ENCODE measurements around the gene ARHGDIG.
"Not testable (repeated sequence)": the region's sequence is repeated elsewhere in the genome, so short reads cannot be mapped to it uniquely, and the experiment has no call there.

ARHGDIG gene

DNA sequence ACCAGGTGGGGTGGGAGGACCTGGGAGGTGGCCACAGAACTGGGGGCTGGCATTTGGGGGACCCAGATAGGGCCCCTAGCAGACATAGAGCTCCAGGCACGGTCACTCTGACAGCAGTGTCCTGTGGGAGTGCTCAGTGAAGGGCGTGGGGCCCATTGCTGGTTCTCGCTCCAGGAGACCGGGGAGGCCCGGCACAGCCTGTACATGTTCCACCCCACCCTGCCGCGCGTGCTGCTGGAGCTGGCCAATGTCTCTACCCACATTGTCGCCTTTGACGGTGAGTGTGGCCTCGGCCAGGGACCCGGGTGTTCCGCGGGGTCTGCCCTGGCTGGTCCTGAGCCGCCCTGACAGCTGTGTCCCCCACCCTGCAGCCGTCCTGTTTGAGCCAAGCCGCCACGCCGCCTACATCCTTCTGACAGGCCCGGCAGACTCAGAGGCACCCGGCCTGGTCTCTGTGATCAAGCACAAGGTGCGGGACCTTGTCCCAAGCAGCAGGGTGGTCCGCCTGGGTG lies 15.9 kb upstream of the ARHGDIG start:
- no peak for DNase-seq

DNA sequence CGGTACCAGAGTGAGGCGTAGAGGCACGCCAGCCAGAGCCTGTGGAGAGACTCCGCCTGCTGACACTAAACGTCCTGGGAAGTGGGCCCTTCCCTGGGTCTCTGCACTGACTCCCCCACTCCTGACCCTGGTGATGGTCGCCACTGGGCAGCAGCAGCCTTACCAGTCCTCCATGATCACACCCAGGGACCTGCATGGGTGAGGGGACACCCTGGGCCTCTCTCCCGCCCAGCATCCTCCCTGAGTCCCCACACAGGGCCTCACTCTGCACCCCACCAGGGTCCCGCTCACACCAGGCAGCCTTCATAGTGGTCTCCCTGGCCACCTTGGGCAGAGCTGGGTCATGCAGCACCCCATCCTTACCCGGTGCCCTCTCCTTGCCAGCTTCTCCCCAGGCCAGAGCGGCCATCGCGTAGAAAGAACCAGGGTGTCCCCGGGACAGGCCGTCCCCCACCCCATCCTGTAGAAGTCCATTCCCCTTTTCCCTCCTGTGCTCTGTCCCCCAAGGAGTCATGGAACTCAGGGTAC lies 15.3 kb upstream of the ARHGDIG start:
- no peak for DNase-seq

DNA sequence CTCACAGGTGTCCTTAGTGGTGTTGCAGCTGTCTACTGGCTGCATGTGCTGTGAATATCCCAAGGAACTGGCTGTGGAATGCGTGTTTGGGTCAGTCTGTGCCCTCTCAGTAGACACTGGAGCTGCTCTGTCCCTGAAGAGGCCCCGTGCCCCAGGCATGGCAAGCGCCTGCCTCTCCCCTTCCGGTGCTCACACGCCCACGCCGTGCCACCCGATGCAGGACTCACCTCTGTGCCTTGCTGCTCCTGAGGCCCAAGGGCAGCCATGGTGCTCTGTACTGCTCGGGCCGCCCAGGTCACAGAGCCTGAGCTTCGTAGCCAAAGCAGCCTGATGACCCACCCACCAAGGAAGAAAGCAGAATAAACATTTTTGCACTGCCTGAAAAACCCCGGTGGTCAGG lies 14.7 kb upstream of the ARHGDIG start:
- no peak for DNase-seq

DNA sequence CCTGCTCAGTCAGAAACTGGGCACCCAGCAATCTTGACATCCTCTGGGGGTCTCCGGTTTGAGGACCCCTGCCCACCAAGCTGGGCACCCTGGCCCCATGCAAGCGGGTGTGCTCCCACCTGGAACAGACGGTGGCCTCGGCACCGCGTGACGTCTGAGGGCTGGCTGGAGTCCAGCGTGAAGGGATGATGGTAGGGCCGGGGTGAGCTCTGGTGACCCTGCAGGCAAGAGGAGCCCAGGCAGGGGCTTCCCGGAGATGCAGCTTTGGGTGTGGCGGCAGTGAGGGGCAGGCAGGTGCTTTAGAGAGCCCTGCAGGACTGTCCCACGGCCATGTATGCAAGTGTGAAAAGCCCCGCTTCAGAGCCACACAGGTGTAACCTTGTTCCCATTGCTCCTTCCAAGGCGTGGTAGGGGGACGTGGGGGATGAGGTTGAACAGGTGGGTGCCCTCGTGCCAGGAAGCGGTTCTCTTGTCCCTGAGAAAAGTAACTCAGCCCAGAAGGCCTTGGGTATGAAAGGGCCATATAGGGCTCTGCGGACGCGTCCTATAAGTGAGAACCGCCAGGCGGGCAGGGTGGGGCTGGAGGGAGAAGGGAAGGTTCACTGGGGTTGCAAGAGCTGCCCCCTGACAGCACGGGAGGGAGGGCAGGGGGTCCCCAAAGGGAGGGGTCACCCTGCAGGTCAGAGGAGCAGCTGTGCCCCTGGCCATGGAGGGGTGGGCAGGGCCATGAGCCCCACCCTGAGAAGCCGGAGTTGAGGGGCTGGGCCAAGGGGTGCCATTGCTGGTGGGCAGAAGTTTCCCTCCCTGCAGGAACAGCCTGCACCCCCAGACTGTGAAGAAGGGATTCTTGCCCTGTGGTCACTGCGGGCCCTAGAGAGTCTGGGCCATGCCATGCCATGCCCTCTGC lies 13.9 kb upstream of the ARHGDIG start:
- DNase-seq = no peak

DNA sequence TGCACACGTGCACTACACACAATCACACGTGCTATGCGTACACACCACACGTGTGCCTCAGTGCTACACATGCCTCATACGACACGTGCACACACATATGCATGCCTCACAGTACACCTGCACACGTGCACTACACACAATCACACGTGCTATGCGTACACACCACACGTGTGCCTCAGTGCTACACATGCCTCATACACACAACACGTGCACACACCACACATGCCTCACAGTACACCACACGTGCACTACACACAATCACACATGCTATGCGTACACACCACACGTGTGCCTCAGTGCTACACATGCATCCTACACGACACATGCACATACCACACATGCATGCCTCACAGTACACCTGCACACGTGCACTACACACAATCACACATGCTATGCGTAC lies 12.8 kb upstream of the ARHGDIG start:
- not testable (repeated sequence) for DNase-seq

DNA sequence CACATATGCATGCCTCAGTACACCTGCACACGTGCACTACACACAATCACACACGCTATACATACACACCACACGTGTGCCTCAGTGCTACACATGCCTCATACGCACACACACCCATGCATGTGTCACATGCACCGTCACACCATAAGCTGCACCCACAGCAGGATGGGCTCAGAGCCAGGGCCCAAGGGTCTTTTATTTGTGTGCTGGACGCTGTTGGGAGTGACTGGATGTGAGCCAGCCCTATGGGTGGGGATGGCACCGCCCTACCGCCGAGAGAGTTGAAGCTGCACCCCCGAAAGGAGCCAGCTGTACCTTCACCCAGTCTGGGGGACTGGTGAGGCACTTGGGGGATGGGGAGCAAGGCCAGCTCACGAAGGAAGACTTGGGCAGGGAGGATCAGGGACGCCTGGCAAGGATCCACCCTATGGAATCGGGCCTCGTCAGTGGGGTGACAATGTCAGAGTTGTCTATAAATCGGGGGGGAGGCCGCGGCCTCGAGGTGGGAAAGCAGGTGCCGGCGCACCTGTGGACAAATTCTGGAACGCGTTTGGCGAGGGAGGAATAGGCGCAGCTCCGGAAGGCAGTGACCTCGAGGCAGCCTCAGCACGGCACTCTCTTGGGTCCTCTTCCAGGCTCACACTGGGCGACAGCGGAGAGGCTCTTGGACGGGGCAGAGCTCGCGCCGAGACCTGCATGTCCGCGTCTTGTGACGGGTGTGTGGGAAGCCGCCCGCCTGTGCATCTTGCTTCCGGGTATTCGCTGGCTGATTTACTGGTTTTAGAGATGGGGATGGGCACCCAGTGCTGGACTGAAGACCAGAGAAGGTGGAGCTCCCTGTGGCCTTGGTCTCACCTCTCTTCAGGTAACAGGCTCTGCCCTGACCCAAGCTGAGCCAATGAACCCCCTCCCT lies 12.0 kb upstream of the ARHGDIG start:
- no peak for DNase-seq

DNA sequence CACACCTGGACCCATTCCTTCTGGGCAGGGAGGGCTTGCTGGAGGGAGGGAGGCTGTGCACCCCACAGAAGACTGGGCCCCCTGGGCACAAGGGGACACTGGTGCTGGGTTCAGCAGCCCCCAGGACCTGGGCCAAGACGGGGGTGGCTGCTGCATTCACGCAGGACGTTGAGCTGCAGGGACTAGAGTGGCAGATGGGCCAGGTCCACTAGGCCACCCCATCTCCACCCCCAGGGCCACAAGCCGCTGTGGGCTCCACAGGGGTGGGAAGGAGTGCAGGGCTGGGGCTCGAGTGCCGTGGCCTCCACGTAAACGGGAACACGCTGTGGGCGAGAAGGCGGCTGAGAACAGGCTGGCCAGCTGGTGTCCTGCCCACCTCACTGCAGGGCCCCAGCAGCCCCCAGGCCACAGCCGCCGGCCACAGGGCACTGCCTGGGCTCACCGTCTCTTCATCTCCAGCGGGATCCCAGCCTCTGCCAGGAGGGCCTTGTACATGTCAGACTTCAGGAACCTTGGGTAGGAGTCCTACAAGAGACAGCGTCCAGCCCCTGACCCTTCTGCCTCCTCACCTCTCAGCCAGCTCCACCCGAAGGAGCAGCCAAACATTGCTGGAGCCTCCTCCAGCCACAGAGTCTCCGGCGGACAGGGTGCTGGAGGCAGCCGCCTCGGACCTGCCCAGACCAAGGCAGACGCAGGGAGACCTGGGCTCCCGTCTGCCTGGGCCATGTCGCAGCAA lies 11.2 kb upstream of the ARHGDIG start:
- no peak for DNase-seq

DNA sequence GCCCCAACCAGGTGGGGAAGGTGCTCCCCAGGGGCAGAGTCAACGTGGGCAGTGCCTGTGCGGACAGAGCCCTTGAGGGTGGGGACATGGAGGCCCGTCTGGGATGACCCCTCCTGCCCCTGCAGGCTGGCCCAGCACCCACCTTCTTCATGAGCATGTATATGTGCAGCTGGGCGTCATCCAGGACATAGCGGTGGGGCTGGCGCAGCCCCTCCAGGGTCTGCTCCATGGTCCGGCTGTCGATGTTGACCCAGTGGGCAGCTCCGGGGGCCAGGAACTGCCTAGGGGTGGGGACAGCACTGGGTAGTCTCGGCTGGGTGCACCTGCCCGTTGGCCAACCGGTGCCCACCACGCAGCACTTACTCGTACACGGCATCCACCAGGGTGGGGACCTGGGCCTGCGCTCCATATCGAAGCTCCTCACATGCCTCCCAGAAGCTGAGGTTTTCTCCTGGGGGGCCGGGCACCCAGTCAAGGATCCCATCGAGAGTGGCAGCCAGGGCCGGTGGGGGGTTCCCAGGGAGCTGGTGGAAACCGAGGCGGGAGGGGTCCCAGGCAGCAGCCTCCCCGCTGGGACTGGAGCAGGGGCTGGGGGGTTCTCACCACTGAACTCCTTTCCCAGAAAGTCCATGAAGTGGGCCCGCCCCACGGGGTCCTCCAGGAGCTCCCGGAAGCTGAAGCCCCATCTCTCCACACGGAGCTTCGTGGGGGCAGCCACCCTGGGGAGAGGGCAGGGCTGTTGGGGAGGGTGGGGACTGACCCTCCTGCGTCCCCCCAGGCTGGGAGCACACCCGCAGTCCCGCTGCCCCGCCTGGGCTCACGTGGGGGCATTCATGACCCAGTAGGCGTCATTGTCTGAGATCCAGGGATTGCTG lies 9.8 kb upstream of the ARHGDIG start:
- DNase-seq = no peak

DNA sequence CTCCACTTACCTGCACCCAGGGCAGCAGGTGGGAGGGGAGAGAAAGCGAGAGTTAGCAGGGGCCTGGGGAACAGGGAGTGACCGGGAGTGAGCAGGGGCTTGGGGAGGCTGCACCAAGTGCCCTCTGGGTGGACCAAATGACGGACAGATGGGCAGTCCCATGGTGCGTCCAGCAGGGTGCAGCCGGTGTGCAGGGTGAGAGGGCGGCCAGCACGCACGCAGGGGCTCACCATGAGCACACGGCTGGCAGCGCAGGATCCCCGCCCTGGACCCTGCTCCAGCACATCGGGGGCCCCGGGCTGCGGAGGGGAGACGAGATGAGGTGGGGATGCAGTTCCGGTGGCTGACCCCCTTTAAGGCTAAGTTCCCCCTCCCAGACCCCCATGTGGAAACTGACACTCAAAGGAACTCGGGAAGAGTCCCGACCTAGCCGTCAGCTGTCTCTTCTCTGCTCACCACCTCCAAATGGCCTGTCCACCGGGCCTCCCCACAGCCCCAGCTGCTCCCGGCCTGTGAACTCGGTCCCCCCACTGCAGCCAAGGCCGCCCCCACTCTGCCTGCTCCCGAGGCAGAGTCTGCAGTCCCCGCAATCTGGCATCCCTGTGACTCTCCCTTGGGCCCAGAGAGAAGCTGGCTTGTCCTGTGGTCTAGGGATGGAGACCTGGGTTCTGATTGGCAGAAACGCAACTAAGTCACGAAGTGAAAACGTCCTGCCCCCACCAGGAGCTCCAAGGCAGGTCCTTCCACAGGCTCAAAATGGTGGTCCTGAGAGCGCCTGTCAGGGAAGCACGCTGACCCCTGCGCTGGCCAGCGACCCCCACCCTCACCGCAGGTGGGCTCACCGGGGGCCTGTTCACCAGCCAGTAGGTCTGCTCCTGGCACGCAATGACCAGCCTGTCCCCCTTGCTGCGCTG lies 7.5 kb upstream of the ARHGDIG start:
- no peak for DNase-seq

DNA sequence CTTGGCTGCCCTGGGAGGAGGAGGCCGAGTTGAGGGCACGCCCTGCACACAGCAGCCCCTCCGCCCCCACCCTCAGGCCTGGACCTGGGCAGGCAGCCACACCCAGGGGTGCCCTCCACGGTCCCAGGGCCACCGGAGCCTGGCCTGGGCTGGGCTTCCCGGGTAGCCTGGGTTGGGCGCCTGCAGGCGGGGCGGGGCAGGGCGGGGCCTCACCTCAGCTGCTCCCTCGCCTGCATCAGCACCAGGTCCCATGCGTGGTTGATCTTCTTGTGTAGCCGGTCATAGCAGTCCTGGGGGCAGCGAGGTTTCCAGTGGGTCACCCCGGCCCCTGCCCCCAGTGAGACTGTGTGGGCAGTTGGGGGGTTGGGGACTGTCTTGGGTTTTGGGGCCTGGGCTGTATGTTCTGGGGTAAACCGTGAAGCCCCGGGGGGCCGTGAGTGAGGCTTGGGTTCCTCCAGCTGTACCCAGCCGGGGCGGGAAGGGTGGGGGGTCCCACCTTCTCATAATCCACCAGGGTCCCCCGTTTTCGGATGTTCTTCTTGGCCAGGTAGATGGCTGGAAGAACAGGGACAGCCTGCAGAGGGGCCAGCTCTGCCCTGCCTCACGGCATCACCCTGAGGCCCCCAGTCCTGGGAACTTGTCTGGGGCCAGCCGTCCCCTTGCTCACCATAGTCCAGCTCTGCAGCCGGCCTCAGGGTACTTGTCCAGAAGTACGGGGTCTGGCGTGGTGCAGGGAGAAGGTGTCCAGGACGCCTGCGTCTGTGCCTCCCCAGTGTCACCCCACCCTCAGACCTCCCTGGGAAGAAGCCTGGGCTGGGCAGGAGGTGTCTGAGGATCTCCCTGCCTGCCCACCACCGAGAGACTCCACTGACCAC lies 6.6 kb upstream of the ARHGDIG start:
- no peak for DNase-seq

DNA sequence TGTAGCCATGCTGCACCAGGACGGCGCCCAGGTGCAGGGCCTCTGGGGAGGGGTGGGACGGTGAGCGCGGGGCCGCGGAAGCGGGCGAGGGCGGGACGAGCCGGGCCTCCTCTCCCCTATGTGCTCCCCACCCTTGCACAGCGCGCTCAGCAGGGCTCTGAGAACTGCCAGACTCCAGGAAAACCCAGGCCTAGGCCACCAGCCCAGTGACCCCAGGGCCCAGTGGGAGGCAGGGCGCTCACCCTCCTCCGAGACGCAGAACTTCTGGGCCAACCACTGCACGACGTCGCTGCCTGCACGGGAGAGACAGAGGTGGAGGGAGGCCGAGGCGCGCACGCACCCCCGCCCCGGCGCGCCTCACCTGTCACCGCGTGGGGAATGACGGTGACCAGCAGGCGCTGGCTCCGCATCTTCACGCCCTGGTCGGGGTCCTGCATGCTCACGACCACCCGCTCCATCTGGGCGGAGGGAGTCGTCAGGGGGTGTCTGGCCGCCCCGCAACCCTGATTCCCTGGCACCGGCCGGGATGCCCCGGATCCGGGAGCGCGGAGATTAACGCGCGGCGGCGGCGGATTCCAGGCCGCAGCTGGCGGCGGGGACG lies 5.2 kb upstream of the ARHGDIG start:
- peak in 2 of 6 experiments; percentile 10 to 16 for DNase-seq

DNA sequence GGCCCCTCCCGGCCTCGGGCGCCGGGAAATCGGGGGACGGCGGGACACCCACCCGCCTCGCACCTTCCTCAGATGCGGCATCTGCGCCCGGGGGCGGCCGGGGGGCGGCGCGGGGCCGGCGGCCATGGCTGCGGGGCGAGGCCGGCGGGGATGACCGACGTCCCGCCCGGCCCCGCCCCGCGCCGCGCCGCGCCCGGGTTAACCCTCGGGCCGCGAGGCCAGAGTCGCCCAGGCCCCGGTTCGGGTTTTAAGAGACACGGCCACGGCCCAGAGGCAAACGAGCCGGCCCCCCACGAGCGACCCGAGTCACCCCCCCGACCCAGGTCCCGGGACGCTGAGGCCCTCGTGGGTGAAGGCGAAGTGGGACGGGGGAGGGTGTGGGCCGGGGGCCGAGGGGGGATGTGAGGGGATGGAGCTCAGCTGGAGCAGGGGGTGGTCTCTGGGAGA lies 4.6 kb upstream of the ARHGDIG start, which contains the start of gene RGS11:
Gene RGS11 (minus strand): TSS at position 159 of the 447 bp plus-strand sequence. CDS start 33 bp downstream, at position 126.
- no peak for DNase-seq

DNA sequence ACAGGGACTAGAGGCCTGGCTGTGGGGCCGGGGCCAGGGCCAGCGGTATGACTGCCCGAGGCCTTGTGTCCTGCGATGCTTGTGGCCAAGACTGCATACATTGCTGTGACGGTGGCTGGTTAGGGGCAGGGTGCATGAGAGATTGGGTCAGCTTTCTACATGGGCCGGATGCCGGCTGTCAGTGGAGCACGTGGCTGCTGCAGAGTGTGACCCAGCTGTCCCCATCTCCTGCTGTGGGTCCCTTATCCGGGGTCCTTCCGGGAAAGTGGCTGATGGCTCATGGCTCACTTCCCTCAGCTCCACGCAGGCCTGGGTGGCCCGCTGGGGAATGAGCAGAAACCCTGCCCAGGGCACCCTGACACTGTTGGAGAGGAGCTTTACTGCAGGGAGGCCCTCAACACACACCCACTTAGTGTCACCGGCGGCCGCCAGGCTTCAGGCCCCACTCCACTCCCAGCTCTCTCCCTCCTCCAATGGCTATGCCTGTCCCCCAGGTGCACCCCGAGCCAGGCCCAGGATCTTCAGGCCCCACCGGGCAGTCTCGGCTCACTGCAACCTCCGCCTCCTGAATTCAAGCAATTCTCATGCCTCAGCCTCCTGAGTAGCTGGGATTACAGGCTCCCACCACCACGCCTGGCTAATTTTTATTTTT lies 3.8 kb upstream of the ARHGDIG start:
- DNase-seq = no peak

DNA sequence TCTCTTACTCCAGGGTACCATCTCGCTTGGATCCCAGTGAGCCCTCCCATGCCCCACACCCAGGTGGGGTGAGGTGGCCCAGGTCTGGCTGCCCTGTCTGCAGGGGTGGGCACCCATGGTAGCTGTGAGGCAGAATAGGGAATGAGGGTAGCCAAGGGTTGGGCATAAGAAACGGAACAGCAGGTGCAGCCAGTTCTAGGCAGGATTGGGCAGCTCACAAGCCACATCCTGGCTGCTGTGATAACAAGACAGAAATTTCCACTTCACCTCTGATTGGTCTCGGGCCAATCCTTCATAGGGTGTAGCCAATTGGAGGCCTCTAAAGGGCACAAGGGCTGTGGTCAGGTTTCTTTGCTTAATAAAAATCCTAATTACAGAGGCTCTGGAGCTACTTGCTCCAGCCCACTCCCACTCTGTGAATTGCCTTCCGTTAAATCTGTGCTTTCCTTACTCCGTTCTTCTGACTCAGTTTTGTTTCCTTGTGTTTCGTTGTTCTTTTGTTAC lies 1.5 kb upstream of the ARHGDIG start:
- DNase-seq = peak in 4 of 6 experiments; percentile 19 to 56 (median 43)

DNA sequence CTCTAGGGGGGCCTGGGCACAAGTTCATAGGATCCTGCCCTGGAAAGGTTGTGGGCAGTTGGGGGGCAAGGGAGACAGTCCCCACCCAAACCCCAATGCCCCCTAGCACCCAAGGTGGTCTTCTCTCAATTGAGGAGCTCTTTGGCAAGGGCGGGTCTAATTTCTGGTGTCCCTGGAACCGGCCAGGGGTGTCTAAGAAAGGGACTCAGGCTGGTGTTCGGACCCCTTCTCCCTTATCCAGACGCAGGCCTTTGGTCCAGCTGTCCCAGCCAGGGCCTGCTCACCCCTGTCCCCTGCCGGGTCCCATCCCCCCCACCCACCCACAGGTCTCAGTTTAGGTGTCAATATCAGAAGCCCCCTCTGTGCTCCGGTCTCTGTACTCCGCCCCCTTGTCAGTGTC lies 860 bp upstream of the ARHGDIG start:
- no peak for DNase-seq

DNA sequence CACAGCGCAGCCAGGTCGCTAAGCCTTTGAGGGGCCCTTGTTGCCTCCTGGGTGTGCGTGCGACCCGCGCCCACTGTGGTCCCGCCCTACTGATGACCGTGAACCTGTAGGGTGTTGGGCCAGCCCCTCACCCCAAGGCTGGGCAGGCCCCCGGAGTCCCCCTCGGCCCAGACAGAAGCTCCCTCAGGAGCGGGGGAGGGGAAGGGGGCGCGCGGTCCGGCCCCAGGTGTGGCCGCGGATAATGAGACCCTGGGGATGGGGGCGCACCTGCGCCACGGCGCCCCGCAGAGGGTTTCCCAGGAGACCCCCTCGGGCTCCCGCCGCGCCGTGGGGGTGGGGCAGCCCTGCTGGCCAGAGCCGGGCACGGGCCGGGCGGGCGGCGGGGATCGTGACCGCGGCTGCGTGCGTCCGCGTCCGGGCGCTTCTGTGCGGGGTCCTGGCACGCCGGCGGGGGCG lies 358 bp upstream of the ARHGDIG start:
- DNase-seq = no peak

DNA sequence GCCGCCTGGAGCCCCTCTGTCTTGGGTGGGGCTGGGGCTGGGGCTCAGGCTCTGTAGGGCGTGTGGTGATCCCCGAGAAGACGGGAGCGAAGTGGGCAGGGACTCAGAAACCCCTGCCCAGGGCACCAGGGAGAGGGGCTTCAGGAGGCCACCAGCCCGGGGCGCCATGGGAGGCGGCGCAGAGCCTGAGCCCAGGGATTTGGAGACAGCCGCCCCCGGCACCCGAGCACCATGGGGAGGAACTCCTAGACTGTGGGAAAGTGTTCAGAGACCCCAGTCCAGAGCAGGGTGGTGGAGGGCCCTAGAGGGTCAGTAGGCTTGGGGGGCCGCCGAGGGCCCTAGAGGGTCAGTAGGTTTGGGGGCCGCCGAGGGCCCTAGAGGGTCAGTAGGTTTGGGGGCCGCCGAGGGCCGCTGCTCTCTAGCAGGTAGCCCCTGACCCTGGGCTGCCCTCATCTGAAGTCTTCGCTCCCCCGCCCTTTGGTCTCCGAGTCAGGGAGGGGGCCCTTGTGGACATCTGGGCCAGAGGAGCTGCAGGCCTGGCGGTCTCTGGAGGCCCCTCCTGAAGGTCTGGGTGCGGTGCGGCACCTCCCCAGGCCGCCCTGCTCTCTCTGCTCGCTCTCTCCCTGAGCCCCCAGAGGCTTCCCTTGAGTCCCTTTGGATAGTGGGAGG lies 734 bp downstream of the ARHGDIG start:
- DNase-seq = no peak
